ENCODE data around the gene SNX19. TPM values are rescaled to one million over a fixed set of nuclear protein-coding genes. Genes with fewer than 3 reads are reported as not detected.
A peak's percentile ranks its signal among the peaks of the same experiment; 100 is the strongest.

SNX19 gene
- total RNA-seq, 8 experiments from 2014 or later: 25.7 to 73.8 (median 43.8) TPM

DNA sequence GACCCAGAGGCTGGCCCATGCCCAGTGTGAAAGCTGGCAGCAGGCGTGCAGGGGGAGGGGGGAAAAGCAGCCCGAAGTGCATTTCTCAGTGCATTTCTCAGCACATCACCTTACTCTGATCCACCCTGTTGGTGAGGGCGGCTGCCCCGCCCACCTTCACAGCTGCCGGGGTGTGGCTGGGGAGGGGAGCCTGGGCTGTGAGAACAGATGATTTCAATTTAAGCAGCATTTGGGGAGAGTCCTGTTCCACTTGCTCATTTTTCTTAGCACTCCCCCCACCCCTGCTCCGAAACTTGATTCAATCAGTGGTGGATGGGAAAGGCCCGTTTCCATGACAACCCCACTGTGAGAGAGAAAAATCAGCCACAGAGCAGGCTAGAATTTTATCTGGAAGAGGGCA lies 84.8 kb downstream of the SNX19 start:
- in situ Hi-C loops (cut with MboI; ENCODE audit: low pct_unique_long_range_greater_than_20kb in 2 of 9, low sequenced_read_pairs in 9 of 9, unreplicated experiment in 9 of 9): no loop called here
- Histone ChIP-seq H3K27ac (no peak overlapping the region), H3K4me3 (no peak overlapping the region), H3K4me1 (replicated peaks in 1 of 2) (peaks cover 12 to 15% of the 10 kb centered on the region in 2 donors)
- WGBS, 10 experiments: 10 to 32% (median 30%) methylated on average over 2 to 4 of the region's 7 CpGs; no CpG with 5 or more reads in 5 of the 10 experiments
- ATAC-seq (replicated peaks in 6 of 8): peak; percentile 36 to 79 (median 58)

DNA sequence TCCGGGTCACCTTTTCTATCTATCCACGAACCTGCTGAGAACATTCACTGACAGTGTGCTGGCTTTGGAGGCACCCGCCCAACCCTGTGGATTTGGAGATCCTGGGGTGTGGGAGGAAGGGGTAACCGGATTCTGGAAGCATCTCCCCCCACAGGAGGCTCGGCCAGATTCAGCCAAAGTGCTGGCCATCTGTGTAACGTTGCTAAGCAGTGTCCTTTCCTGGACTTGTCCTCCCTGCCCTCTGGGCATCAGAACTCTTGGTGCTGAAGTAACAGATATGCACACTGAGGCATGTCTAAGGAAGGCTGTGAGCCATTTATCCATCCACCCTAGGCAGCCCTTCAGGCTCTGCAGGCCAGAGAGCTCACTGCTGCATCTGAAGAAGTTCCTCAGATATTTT lies 85.7 kb downstream of the SNX19 start:
- H3K4me1 ChIP-seq (replicated peaks in 1 of 2): peaks cover 20 to 21% of the 10 kb centered on the region in 2 donors
- WGBS, 10 experiments: 70 to 100% (median 80%) methylated on average over 1 to 4 of the region's 6 CpGs; no CpG with 5 or more reads in 5 of the 10 experiments
- no peak overlapping the region for H3K27ac ChIP-seq
- peak in 3 of 8 experiments; percentile 56 to 69 (median 64) for ATAC-seq (replicated peaks in 6 of 8)
- in situ Hi-C loops (cut with MboI; ENCODE audit: low pct_unique_long_range_greater_than_20kb in 2 of 9, low sequenced_read_pairs in 9 of 9, unreplicated experiment in 9 of 9): no loop called here
- no peak overlapping the region for H3K4me3 ChIP-seq

DNA sequence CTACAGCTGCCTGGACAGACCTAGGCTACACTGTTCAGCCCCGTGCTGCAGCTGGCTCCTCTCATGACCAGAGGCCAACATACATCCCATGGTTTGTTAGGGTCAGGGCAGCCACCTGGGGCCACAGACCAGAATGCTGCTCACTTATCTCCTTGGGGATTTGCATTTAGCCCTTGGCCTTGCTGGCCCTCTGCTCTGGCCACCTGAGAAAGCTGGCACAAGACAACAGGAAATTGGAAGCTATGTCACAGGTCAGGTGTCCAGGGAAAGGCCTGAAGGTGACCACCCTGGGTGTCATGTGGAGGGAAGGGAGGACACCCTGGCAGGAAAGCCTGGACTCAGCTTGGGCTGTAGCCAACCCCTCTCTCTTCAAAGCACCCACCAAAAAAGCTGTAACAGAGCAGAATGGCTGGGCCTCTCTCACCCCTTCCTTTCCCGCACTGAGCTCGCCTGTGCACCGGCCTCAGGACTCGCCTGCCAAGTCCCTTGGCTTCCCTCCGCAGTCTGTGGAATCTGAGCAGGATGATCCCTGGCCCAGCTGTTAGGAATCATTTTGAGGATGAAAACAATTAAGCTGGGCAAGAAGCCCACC lies 86.3 kb downstream of the SNX19 start:
- H3K4me1 ChIP-seq (replicated peaks in 1 of 2): peaks cover 26% of the 10 kb centered on the region in 2 donors
- no peak overlapping the region for H3K27ac ChIP-seq

DNA sequence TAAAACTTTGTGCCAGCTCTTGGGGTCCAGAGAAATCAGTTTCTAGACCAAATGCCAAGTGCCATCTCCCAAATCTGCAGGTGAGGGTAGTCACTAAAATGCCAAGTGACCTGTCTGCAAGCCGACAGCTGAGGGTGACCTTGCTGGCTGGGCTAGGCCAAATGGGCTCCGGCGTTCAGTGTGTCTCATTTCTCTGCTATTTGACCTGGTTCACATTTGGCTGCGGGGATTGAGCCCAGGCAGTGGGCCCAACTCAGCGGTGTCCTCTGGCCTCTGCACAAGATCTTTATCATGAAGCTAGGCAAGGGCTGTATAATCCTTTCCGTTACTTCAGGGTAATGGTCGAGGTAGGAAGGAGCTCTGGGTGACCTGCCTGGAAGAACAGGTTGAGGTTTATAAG lies 87.5 kb downstream of the SNX19 start:
- in situ Hi-C loops (cut with MboI; ENCODE audit: low pct_unique_long_range_greater_than_20kb in 2 of 9, low sequenced_read_pairs in 9 of 9, unreplicated experiment in 9 of 9): no loop called here
- Histone ChIP-seq H3K4me1 (replicated peaks in 1 of 2) (peaks cover 29 to 32% of the 10 kb centered on the region in 2 donors), H3K4me3 (no peak overlapping the region), H3K27ac (no peak overlapping the region)
- no peak for ATAC-seq (replicated peaks in 6 of 8)
- 96 to 100% (median 99%) methylated on average over 3 to 5 of the region's 7 CpGs; no CpG with 5 or more reads in 6 of the 10 experiments for WGBS, 10 experiments

More for the DNA sequence above, 86.3 kb downstream of the SNX19 start:
- in situ Hi-C loops (cut with MboI; ENCODE audit: low pct_unique_long_range_greater_than_20kb in 2 of 9, low sequenced_read_pairs in 9 of 9, unreplicated experiment in 9 of 9): no loop called here
- no peak for ATAC-seq (replicated peaks in 6 of 8)
- no peak overlapping the region for H3K4me3 ChIP-seq
- 60 to 100% (median 100%) methylated on average over 1 to 3 of the region's 6 CpGs; no CpG with 5 or more reads in 5 of the 10 experiments for WGBS, 10 experiments

DNA sequence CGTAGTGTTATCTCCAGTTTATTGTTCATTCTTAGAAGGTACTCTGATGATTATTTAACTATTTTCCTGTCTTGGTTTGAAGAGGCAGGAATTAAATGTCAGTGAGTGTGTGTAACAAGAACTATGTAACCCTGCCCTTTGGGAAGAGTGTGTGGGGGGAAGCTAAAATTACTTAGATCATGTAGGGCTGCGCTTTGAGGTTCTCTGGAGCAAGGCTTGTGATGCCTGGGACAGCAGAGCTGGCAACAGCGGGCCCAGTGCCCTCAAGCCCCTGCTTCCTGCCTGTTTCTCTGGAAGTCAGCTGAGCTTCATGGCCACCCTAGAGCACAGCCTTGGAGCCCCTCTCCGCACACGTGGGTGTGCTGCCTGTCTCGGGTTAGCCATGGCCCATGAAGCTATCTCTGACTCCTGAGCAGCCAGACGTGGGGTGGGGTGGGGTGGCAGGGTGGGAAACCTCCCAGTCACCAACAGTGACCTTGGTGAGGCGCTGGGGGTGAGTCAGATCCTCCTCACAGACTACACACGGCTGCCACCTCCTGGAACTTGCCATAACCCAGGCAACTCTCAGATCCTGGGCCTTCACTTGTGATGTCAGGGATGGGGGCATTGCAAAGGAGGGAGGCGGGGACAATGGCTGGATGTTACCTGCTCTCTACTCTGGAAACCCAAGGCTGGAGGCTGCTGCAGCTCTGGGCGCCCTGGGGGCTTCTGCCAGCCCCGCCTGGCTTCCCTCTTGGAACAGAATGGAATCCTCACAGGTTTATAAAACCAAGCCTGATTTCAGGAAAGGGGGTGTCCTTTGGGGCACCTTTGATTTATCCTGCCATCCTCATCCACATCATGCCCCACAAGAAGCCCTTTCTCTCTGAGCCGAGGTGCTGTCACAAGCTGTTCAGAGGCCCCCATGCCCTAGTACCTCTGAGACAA lies 88.6 kb downstream of the SNX19 start:
- H3K4me3 ChIP-seq: no peak overlapping the region
- no peak overlapping the region for H3K27ac ChIP-seq
- peaks cover 29 to 32% of the 10 kb centered on the region in 2 donors for H3K4me1 ChIP-seq (replicated peaks in 1 of 2)
- WGBS, 10 experiments: 58 to 100% (median 99%) methylated on average over 1 to 6 of the region's 13 CpGs; no CpG with 5 or more reads in 4 of the 10 experiments
- peak; percentile 74 to 95 (median 84) for ATAC-seq (replicated peaks in 6 of 8)
- in situ Hi-C loops (cut with MboI; ENCODE audit: low pct_unique_long_range_greater_than_20kb in 2 of 9, low sequenced_read_pairs in 9 of 9, unreplicated experiment in 9 of 9): no loop called here

DNA sequence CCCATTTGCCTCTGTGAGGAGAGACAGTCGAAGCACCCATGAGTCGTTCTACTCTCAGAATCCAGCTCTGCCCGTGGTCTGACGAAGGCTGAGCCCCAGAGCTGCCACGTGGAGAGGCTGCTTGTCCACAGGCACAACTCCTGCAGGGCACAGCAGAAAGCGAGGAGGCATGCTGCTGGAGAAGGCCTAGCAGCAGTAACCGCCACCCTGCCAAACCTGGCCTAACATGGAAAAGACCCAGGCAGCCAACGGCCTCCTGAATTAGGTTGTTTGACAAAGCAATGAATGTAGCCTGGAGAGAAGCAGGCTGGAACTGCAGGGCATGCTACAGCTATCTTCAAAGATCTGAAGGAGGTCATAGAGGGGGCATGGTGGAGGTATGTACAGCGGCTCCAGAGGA lies 89.7 kb downstream of the SNX19 start:
- H3K4me3 ChIP-seq: no peak overlapping the region
- in situ Hi-C loops (cut with MboI; ENCODE audit: low pct_unique_long_range_greater_than_20kb in 2 of 9, low sequenced_read_pairs in 9 of 9, unreplicated experiment in 9 of 9): no loop called here
- no peak overlapping the region for H3K27ac ChIP-seq
- WGBS, 10 experiments: 78 to 100% (median 88%) methylated on average over 1 to 8 of the region's 9 CpGs
- peaks cover 22 to 25% of the 10 kb centered on the region in 2 donors for H3K4me1 ChIP-seq (replicated peaks in 1 of 2)
- ATAC-seq (replicated peaks in 6 of 8): no peak

DNA sequence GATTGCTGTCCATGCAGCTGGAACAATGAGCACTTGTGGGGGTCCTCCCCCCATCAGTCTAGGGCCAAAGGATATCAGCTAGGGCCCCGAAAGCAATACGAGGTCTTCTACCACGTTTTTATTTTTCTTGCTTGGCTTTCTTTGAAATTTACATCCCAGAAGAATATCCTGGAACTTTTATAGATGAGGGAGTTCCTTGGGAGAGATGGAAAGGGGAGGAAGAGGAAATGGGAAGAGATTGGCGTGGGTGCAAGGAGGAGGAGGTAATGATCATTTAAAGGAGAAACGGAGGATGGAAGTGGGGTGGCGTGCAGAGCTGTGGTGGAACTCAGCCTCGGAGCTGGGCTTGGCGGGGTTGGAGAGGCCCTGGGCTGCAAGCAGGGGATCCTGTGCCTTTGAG lies 90.3 kb downstream of the SNX19 start:
- in situ Hi-C loops (cut with MboI; ENCODE audit: low pct_unique_long_range_greater_than_20kb in 2 of 9, low sequenced_read_pairs in 9 of 9, unreplicated experiment in 9 of 9): no loop called here
- 81 to 93% (median 83%) methylated on average over 2 to 6 of the region's 8 CpGs; no CpG with 5 or more reads in 3 of the 10 experiments for WGBS, 10 experiments

DNA sequence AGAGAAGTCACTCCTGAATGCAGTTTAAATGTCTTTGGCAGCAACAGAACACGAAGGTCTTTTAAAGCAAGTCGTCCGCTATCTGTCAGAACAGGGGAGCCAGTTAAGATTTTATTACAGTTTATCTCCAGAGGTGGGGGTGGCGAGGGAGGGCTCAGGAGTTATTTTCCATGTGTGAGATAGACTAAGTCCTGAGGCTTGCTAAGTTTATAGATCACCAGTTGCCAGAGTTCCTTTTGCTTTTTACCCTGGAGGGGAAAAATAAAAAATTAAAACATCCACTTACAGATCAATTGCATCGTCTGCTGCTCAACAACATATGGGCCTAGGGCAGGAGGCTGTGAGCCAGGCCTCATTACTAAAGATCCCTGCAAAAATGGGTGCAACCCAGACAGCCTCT lies 90.7 kb downstream of the SNX19 start:
- no peak for ATAC-seq (replicated peaks in 6 of 8)
- WGBS, 10 experiments: 61 to 100% (median 75%) methylated on average over 1 to 4 of the region's 5 CpGs; no CpG with 5 or more reads in 1 of the 10 experiments
- in situ Hi-C loops (cut with MboI; ENCODE audit: low pct_unique_long_range_greater_than_20kb in 2 of 9, low sequenced_read_pairs in 9 of 9, unreplicated experiment in 9 of 9): no loop called here
- H3K4me3 ChIP-seq: no peak overlapping the region
- no peak overlapping the region for H3K27ac ChIP-seq
- peaks cover 22 to 24% of the 10 kb centered on the region in 2 donors for H3K4me1 ChIP-seq (replicated peaks in 1 of 2)

More for the DNA sequence above, 90.3 kb downstream of the SNX19 start:
- ATAC-seq (replicated peaks in 6 of 8): no peak
- no peak overlapping the region for H3K4me3 ChIP-seq
- H3K4me1 ChIP-seq (replicated peaks in 1 of 2): peaks cover 18 to 20% of the 10 kb centered on the region in 2 donors
- no peak overlapping the region for H3K27ac ChIP-seq

Measured in motor neuron (in vitro differentiated cells).